SK-N-SH treated with all-trans-retinoic acid at 6 μM for 48 hours (cell line): ENCODE data around the gene PSPH.
A peak's percentile ranks its signal among the peaks of the same experiment; 100 is the strongest.

ENCODE experiments used
- ATAC-seq: fragments of 200-7000 bp; cut with Tn5 transposase; 3 replicates; pipeline ENCODE4 v1.9.1; 2020; ENCODE audit warnings: mild to moderate bottlenecking, moderate library complexity
- CSDC2 ChIP-seq: fragments of 250-450 bp; sonication (Bioruptor Pico); IDR thresholded peaks from 2 replicates; pipeline ENCODE4 v1.5.0; 2020; ENCODE audit warnings: mild to moderate bottlenecking, moderate library complexity
- CSRNP3 ChIP-seq: fragments of 250-450 bp; sonication (Bioruptor Pico); IDR thresholded peaks from 2 replicates; pipeline ENCODE4 v1.5.1; 2021; ENCODE audit warnings: mild to moderate bottlenecking, moderate library complexity
- ESRRG ChIP-seq: fragments of 250-450 bp; sonication (Bioruptor Pico); IDR thresholded peaks from 2 replicates; pipeline ENCODE4 v1.6.1; 2021; ENCODE audit warnings: mild to moderate bottlenecking
- ISL1 ChIP-seq: fragments of 250-450 bp; sonication (Bioruptor Pico); IDR thresholded peaks from 2 replicates; pipeline ENCODE4 v2.1.2; 2022; ENCODE audit warnings: mild to moderate bottlenecking, moderate library complexity
- OSR1 ChIP-seq: fragments of 250-450 bp; sonication (Bioruptor Pico); IDR thresholded peaks from 2 replicates; pipeline ENCODE4 v1.8.0; 2022; ENCODE audit warnings: moderate library complexity, mild to moderate bottlenecking, inconsistent platforms
- PATZ1 ChIP-seq: fragments of 250-450 bp; sonication (Bioruptor Pico); IDR thresholded peaks from 2 replicates; pipeline ENCODE4 v1.8.0; 2020; ENCODE audit warnings: mild to moderate bottlenecking, moderate library complexity, borderline replicate concordance
- POU6F1 ChIP-seq: fragments of 250-450 bp; sonication (Bioruptor Pico); IDR thresholded peaks from 2 replicates; pipeline ENCODE4 v1.8.0; 2021; ENCODE audit warnings: low read depth, mild to moderate bottlenecking, moderate library complexity, borderline replicate concordance
- RARB ChIP-seq: fragments of 250-450 bp; sonication (Bioruptor Pico); IDR thresholded peaks from 2 replicates; pipeline ENCODE4 v1.8.0; 2021; ENCODE audit warnings: mild to moderate bottlenecking, moderate library complexity
- SNAI2 ChIP-seq: fragments of 250-450 bp; sonication (Bioruptor Pico); IDR thresholded peaks from 2 replicates; pipeline ENCODE4 v1.5.0; 2020; ENCODE audit warnings: mild to moderate bottlenecking, moderate library complexity
- TCF4 ChIP-seq: fragments of 250-450 bp; sonication (Bioruptor Pico); IDR thresholded peaks from 2 replicates; pipeline ENCODE4 v1.8.0; 2021; ENCODE audit warnings: mild to moderate bottlenecking, moderate library complexity, borderline replicate concordance
- TOX ChIP-seq: fragments of 250-450 bp; sonication (Bioruptor Pico); IDR thresholded peaks from 2 replicates; pipeline ENCODE4 v1.8.0; 2021; ENCODE audit warnings: mild to moderate bottlenecking, moderate library complexity, borderline replicate concordance
- TSHZ2 ChIP-seq: fragments of 250-450 bp; sonication (Bioruptor Pico); IDR thresholded peaks from 2 replicates; pipeline ENCODE4 v1.5.0; 2020; ENCODE audit warnings: mild to moderate bottlenecking, moderate library complexity
- ZNF565 ChIP-seq: fragments of 450-650 bp; formaldehyde crosslinking; conservative IDR thresholded peaks from 2 replicates; pipeline ENCODE4 v1.5.0; 2020; ENCODE audit warnings: low read depth, mild to moderate bottlenecking, moderate library complexity
- ZNF70 ChIP-seq: fragments of 450-650 bp; formaldehyde crosslinking; IDR thresholded peaks from 2 replicates; pipeline ENCODE4 v1.5.0; 2020; ENCODE audit warnings: mild to moderate bottlenecking, moderate library complexity
- ZNF8 ChIP-seq: fragments of 450-650 bp; formaldehyde crosslinking; IDR thresholded peaks from 2 replicates; pipeline ENCODE4 v1.5.0; 2020; ENCODE audit warnings: mild to moderate bottlenecking, moderate library complexity

Gene PSPH

DNA sequence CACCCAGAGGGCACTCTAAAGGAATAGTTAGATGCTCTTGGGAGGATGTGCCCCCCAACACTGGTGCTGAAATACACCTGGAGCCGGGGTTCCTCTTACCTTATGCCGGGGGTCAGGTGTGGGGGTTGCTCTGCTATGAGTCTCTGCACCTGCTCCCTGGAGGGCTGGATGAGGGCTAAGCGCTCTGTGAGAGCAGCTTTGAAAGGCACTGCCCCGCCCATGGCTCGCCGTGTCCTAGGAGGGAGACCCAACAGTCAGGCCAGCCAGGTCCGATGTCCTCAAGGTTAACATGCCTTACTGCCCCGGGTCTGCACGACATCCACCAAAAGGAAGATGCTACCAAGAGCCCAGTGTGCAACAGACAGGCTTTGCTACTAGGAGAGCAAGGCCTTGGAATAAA lies 31.7 kb downstream of the PSPH start:
- TF ChIP-seq SNAI2 (CRISPR knock-in tag) (no peak), CSDC2 (no peak), POU6F1 (CRISPR knock-in tag) (no peak), ESRRG (CRISPR knock-in tag) (no peak), CSRNP3 (CRISPR knock-in tag) (no peak), ISL1 (no peak), OSR1 (CRISPR knock-in tag) (no peak), ZNF565 (CRISPR knock-in tag) (no peak)
- ATAC-seq = no peak

- TF ChIP-seq ISL1 = peak; percentile 16; the same call in 1 of the 2 replicates
- ATAC-seq = peak; percentile 33; the same call in 2 of the 3 replicates
These were observed 34.2 kb downstream of the PSPH start for GRCh38 chr7:56017015-56017414.

DNA sequence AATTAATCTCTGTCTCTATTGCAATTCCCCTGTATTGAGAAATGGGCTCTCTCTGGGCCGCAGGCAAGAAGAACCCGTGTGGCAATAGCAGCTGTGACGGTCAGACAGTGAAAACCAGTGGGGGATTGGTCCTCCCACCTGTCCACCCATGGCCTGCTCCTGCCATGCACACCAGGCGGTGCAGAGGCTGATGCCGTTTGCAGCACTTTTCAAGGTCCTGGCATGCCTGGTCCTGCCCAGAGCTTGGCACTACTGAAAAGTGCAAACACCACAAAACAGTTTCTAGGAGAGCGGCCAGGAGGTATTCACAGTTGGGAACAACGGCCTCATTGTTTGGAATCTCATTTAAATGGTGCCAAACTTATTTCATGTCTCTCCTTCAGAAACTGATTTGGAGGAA lies 41.5 kb downstream of the PSPH start:
- no peak for TF ChIP-seq ZNF565 (CRISPR knock-in tag)
- no peak for TF ChIP-seq CSRNP3 (CRISPR knock-in tag)
- no peak for TF ChIP-seq RARB (CRISPR knock-in tag)
- TF ChIP-seq ZNF70 (CRISPR knock-in tag) = no peak
- no peak for TF ChIP-seq TOX (CRISPR knock-in tag)
- TF ChIP-seq ESRRG (CRISPR knock-in tag) = no peak
- TF ChIP-seq OSR1 (CRISPR knock-in tag) = no peak
- TF ChIP-seq POU6F1 (CRISPR knock-in tag) = no peak
- TF ChIP-seq TCF4 (CRISPR knock-in tag) = no peak
- no peak for TF ChIP-seq ISL1
- TF ChIP-seq PATZ1 (CRISPR knock-in tag) = no peak
- ATAC-seq = no peak

DNA sequence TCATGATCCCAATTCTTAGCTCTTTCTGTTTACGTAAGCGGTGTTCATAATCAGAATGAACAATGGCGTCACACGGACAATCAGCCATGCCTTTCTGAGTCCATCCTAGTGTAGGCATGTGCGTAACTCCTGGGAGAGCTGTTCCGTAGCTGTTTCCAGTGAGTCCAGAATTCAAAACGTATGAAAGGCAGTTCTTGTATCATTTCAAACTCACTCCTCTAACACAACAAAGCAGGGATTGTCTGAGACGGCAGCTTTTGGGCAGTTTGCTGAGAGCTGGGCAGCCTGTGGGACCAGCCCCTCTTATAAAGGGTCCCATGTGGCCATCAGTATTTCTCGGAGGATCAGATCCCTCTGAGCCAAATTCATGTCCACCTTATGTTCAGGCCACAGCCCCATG lies 43.4 kb downstream of the PSPH start:
- TF ChIP-seq PATZ1 (CRISPR knock-in tag) (no peak), CSDC2 (no peak), TCF4 (CRISPR knock-in tag) (no peak), TOX (CRISPR knock-in tag) (no peak), ZNF8 (CRISPR knock-in tag) (no peak), OSR1 (CRISPR knock-in tag) (no peak), TSHZ2 (CRISPR knock-in tag) (no peak), CSRNP3 (CRISPR knock-in tag) (no peak), RARB (CRISPR knock-in tag) (no peak)

More for the DNA sequence above, 43.4 kb downstream of the PSPH start:
- ATAC-seq = no peak
